Stimulated activated CD8-positive, alpha-beta memory T cell treated with anti-CD3 and anti-CD28 coated beads, Interleukin-12 subunit alpha, Interleukin-12 subunit beta, amount 100 ng/mL, for 24 hours (primary cell): ENCODE data around the gene ANKS1B.

Experiments
- DNase-seq: peaks from one replicate; pipeline ENCODE4 v3.0.0-alpha.2; 2020; ENCODE audit errors: extremely low read depth

Gene ANKS1B

DNA sequence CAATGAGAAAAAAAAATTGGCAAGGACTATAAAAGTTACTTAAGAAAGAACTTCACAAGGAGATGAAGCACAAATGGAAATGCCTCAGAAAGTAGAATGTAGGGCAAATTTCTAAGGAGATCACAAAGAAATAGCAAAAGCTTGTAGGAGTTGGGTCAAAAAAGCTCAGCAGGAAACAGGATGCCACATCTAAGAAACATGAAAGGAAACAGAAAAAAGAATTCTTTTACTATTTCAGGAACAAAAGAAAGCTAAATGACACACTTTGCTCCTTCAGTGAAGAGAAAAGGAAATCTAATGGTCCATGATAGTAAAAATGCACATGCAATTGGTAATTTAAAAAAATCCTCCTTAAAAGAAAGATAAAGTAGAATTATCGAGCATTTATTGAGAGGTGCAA lies 789.3 kb downstream of the ANKS1B start:
- DNase-seq, result no peak

DNA sequence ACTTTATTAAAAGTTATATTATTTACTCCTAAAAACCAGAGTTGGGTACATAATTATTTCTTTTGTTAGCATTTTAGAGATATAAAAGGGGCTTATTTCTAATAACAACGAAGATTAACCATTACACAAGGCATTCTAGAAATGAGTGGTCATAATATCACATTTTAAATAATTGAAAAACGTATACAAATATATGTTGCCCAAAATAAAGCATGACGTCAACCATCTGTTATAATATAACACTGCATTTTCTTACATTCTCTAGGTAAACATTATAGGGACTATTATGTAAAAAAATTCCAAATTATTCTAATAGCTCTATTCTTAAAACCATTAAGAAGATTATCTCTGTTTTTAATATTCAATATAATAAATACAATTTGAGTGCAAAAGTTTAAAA lies 792.2 kb downstream of the ANKS1B start:
- no peak for DNase-seq

DNA sequence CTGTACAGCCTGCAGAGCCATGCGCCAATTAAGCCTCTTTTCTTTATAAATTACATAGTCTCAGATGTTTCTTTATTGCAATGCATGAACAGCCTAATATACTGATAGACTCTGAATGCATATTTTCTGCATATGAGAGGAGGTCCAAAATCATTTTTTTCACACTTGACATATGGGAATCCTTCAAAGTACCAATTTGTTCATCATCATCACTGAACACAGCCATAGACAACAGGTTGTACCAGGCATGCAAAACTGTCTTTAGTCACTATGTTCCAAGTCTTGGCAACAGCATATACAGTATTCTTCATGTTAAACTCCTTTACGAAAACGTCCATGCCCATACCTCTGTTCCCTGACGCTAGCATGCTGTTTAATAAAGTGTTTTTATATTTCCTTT lies 807.9 kb downstream of the ANKS1B start:
- no peak for DNase-seq

DNA sequence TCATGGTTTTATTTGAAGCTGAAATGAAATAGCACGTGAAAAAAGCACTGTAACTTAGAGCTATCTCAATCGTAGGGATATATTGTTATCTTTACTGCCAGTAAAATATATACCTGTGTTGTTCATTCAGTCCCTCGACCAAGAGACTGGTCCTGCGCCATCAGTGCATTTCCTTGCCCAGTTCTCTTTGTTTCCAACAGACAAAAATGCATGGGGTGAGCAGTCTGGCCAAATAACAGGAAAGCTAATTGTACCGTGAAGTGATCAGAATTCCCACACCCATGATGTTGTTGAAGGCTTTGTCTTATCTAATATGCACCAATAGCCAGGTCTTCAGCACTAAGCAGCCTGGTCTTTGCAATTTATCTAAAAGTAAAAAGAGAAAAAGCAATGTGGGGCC lies 814.3 kb downstream of the ANKS1B start:
- DNase-seq, result no peak

DNA sequence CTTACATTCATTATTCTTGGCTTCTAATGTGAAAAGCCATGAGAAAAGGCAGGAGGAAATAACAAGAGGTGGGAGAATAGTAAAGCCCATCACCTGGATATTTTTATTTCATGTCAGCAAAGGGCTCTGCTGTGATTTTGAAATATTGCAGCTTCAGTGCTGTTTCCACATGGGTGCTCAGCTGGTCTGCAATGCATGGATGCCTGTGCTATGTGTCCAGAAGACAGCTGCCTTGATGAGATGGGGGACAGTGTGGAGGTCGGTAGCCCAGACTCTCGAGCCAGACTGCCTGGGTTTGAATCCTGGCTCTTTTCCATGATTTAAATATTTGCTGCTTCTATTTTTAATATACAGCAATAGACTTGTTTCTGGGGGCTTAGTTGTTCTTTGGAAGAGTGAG lies 814.7 kb downstream of the ANKS1B start:
- no peak for DNase-seq

DNA sequence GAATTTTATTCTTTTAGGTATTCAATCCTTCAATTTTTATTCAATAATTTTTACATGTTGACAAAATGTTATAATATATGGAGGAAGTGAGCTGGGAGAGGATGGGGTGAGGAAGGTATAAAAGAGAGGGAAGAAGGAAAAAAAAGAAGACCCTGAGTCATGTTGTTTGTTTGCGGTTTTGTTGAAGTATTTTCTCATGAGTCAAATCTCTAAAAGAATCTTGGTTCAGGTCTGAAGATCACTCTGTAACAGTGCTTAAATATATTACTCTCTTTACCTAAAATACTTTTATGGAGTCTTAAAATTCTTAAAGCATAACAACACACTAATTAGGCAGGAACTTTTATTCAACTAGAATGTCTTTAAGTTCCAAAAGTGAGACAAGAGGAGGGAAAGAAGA lies 826.8 kb downstream of the ANKS1B start:
- no peak for DNase-seq

DNA sequence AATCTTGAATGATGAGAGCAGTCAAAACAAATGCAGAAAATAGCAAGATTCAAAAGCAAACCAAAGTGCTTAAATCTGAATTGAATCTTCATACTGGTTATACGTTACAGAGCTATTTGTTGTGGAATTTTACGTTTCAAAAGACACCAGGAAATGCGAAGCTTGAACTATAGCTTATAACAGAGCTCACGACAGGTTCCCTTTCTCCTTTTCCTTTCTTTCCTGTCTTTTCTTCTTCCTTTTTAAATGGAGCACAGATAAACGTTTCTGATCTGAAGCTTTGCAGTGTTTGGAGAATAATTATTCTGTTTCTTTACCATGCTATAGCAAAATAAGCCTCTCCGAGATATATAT lies 829.8 kb downstream of the ANKS1B start:
- DNase-seq, result no peak

DNA sequence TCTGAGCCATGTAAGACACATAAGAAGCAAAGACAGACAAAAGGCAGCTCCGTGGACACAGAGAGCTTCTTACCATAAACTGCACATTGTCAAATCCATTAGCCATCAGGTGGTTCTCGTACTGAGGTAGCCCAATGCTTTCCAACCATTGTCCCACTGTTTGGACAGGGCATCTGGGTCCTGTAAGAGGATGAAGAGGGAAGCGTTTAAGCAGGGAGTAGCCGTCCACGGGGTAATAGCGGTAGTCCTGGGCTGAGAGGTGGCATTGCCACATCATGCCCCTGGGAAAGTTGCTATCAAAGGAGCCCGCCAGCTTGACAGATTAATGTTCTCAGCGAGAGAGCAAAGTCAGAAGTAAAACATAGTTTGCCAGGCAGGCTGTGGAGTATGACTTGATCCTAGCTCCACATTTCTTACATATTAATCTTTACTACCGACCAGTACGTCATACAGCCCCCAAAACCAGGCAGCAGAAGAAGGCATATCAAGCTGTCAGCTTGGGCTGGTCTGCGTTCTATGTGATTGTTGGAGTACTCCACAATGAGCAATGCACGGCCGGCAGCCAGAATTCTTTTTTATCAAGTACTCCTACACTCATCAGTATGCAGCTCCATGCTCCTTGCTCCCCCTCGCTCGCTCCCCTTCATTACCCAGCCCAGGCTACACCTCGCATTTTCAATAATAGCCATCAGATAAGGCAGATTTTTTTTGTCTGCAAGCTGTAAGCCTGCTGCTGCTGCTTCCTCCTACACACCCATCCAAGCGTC lies 830.3 kb downstream of the ANKS1B start:
- no peak for DNase-seq

DNA sequence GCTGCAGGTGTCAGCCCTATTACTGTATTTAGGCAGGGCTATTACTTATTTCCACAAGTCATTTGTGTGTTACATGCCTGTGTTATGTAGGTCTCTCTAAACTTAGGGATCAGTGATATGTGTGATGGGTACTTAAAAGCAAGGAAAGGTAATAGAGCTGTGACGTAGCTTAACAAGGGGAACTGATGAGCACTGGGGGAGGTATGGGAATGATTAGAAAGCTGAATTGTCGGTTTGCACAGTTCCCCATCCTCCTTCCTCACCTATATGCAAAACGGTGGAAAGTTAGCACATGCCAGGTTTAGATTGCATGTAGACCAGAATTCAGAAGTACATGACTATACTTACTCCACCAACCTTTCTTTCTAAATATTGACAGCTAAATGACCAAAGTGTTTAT lies 831.4 kb downstream of the ANKS1B start:
- DNase-seq, result no peak

DNA sequence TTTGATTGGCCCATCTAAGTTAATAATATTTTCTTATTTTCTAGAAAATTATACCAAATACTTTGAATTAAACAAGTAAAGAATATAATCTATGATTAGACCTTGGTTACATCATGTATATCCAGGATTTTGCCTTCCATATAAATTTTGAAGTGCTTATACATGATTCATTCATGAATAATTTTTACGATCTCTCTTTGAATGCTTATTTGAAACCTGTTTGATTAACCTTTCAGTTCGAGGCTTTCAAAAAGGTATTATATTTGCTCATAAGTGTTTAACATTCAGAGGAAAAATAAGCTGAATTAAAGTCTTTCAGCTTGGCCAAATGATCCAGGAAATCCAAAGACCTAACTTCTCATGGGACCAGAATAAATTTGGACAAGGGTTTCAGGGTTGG lies 832.4 kb downstream of the ANKS1B start:
- DNase-seq, result no peak

DNA sequence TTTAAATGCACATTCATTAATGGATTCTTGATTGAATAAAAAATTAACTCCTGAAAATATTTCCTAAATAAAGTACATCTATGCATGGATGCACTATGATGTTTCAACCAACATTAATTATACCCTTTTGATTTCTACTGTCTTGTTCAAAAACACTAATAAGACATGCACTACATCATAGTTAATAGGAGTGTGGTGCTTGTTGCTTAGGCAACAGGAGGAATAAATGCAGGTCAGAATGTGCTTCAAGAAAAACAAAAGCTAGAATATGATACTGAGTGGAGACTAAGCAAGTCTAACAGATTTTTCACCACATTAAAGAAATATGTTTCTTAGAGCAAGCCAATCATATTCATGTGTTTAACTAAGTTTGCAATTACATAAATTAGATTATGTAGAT lies 833.0 kb downstream of the ANKS1B start:
- DNase-seq, result no peak

DNA sequence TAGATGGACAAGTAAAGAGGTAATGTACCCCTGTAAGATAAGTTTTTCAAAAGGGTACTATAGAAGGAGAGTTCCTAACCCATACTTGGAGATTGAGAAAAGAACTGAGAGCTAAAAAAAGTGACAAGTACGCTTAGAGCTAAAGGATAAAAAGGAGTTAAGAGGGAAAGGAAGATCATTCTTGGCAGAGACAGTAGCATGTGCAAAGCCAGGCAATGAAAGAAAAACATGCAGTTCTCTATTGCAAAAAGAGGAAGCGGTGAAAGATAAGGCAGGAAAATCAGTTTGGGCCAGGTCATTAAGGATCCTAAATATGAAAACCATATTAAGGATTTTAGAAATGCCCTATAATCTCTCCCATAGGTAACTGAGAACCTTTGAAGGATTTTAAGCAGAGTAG lies 837.6 kb downstream of the ANKS1B start:
- DNase-seq, result no peak

DNA sequence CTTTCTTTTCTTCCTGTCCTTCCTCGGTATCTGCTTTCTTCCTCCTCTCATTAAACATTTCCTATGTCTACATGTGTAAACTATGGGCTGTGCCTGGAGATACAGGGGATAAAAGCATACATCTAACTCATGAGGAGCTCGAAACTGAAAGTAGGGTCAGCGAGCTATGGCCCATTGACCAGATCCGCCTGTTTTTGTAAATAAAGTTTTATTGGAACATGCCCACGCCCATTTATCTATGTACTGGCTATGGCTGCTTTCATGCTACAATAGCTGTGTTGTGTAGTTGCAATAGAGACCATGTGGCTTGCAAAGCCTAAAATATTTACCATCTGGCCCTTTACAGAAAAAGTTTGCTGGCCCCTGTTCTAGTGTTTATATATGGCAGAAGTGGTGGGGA lies 838.0 kb downstream of the ANKS1B start:
- no peak for DNase-seq

DNA sequence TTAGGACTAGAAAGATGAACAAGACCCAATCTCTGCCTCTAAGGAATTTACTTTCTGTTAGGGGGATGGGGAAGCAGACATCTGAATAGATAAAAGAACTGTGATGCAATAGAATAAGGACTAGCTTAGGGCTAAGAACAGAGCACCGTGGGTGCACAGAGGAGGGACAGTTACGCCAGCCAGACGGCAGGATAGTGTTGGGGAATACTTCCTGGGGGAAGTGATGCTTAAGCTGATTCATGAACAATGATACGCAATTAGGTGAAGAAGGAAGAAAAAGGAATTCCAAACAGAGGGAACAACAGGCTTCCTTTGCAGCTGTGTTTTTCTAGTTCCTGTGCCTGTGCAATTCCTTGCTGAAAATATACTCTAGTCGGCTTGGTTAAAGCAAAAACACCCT lies 838.6 kb downstream of the ANKS1B start:
- DNase-seq, result no peak

DNA sequence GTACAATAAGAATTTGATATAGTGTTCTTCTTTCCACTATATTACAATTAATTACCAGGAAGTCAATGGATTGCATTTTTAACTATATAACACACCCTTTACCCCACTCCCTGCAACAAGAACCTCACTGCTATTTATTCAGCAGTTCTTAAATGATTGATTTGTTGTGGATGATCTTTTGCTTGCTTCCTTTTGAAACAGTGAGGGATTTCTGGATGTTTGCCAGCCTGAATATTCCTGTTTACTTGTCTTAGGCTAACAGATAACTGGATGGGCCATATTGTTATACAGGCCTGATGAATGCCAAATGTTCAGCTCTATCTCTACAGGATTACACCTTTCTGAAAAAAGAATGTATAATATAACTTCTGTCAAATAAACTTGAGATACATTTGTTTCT lies 842.1 kb downstream of the ANKS1B start:
- DNase-seq, result no peak

DNA sequence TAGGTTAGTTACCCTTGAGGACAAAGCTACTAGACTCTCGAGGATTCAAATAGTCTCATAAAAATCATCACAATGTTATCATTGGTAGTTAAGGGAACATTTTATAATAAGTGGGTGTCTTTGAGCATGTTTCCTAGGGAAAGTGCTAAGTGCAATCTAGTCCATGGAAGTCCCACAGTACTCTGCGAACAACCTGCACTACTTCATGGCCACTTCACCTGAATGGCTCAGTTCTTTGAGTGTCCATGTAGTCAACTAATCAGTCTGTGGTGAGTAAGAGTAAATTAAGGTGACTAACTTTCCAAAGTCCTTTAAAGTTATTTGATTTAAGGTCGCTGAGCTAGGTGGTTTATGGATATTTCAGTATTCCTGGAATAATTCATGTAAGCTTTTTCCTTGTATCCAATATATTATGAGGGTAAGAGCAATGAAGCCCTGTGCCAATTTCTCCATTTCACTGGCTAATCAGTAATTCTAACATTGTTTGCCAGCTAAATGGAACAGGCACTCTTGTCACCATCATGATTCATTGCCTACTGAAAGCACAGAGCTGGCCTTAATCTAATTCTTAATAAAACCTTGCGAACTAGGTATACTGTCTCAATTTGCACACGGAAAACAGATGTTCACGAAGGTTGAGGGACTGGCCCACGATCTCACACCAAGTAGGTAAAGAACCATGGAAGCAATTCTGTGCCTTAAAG lies 844.6 kb downstream of the ANKS1B start:
- DNase-seq, result no peak

DNA sequence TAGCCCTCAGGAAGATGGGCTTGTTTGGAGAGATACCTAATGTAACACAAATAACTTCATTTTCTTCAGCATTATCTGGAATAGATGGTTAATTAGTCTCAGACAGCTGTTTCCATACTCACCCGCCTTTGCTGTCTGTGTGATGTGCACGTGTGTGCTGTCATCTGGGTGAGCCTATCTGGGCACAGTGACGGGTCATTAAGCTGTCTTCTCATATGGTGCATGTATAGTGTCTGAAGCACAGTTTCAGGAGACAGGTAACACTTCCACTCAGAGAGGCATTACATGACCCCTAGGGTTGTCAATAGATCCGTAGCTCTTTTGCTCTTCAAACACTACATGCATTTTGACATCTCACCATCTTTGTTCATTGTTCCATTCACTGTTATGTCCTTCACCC lies 846.3 kb downstream of the ANKS1B start:
- DNase-seq, result no peak

DNA sequence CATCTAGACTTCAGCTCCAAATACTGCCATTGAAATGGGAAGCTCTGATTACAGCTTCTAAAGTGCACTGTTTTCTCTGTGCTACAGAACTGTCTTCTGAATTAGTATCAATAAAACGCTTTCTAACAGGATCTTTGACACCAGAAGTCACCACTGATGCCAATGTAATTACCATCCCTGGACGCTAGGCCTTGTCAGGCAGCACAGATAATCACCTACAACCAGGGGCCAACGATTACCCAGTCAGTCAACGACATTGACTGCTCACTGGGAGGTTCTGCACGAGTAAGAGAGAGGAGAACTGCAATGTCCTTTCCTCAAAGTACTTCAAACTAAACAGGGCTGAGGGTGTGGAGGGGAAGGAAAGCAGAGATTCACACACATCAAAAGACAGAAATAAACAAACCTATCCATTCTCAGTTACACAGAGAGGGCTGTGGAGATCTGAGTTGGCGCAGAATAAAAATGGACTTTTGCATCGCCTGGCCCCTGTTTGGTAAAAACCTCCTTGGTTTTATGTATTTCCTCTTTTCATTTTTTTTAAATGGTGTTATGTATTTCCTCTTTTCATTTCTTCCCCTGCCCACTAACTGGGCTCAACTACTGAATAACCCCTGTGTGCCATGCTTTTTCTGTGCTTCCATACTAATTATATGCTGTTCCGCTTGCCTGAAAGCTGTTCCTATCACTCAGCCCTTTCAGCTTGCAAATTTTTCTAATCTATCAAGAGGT lies 847.4 kb downstream of the ANKS1B start:
- no peak for DNase-seq

DNA sequence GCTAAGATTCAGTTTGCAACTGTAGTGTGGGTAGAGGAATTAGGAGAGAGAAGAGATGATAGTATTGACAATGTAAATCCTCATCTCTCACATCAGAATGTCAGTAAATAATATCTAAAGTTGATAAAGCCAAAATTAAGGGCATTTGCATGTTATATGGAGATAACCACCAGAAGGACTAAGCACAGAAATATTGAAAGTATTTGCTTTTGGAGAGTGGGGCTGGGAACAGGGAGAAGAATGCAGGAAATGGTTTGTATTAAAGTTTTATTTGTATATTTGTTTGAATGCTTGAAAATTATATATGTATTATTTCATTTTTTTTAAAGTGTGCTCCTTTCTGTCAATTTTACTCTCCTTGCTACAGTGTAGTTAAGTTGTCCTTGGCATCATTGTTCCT lies 848.2 kb downstream of the ANKS1B start:
- DNase-seq, result no peak

DNA sequence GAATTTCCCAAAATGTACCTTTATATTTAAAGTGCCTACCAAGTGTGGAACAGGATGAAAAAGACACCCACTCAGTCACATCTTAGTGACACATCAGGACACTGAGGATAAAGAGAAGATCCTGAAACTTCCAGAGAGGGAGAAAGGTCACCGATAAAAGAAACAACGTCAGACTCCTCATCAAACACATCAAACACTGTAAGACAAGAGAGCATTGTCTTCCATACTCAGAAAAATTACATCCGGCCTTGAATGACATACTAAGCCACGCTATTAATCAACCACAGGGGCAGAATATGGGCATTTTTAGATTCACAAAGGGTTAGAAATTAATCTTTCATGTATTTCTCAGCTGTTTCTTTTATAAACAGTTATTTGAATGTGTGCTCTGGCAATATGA lies 849.4 kb downstream of the ANKS1B start:
- no peak for DNase-seq

DNA sequence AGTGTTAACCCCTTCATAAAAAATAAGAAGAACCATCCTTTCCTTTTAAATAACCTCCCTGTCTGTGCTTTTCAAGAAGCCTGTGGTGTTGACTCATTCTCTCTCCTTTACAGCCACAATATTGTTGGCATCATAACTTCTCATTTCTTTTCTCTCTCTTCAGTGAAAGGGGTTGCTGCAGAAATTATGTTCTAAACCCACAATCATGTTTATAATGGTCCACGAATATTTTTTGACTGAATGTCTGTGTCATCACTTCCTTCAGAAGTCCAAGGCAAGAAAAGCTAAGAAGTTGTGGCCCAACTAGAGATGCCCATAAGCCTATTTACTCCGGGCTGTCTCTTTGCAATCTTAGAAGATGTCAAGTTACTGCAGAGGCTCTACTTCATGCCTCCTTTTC lies 851.3 kb downstream of the ANKS1B start:
- DNase-seq, result no peak

DNA sequence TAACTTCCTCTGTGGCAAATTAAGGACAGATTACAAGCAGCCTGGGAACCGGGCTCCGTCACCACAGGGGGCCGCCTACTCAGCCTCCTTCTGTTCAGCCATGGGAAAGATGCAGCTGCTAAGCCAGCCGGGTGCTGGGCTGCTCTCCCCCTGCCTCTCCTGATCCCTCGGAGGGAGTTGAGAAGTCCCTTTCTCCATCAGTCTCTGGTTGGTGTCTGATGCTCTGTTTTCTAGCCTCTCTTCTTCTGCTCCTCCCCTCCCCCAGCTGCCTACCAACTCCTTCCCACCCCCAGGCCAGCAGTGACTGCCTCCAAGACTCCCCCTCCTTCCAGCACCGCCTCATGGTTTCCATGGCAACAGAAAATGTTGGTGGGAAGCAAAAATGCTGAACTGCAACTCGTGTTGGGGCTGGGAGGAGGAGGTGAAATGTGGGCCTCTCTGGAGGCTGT lies 853.0 kb downstream of the ANKS1B start:
- no peak for DNase-seq
